ENCODE data around the gene PPP1R10. TPM values are rescaled to one million over a fixed set of nuclear protein-coding genes. Genes with fewer than 3 reads are reported as not detected.

The PPP1R10 gene
- total and polyA plus RNA-seq, 2 of the 13 experiments (the other 11 are each of a cell fraction or from before 2014, with no cell fraction given): 26.3 to 38.4 TPM

GRCh38 chr6:30640481-30640880, 23.4 kb upstream of the PPP1R10 start:
- no peak for ATAC-seq
- no peak overlapping the region for H2AFZ ChIP-seq (ENCODE audit: low read length)
- no peak overlapping the region for H3K4me3 ChIP-seq (replicated peaks in 1 of 3; ENCODE audit: insufficient read depth in 1 of 3, low read depth in 2 of 3, low read length in 3 of 3)
- intact Hi-C loops (cut with micrococcal nuclease; ENCODE audit: unreplicated experiment): no loop called here
- BruUV-seq (replicated peaks): no TSS peak
- no peak for FAIRE-seq
- H3K9ac ChIP-seq (ENCODE audit: insufficient read depth, low read depth, low read length): no peak overlapping the region
- in situ Hi-C loops (cut with HindIII; ENCODE audit: extremely low pct_ligation_motif_present, low pct_unique_long_range_greater_than_20kb): no loop called here
- TF ChIP-seq TOE1 (CRISPR knock-in tag; IDR thresholded peaks at IDR 0.05) (no peak), KLF11 (CRISPR knock-in tag; IDR thresholded peaks at IDR 0.05) (no peak), GATAD2A (CRISPR knock-in tag; IDR thresholded peaks at IDR 0.05) (no peak), NR3C1 (CRISPR knock-in tag; IDR thresholded peaks at IDR 0.05) (no peak), ESRRA (CRISPR knock-in tag; IDR thresholded peaks at IDR 0.05; ENCODE audit: low read depth) (no peak), ZNF670 (CRISPR knock-in tag; IDR thresholded peaks at IDR 0.05; ENCODE audit: borderline replicate concordance) (no peak), ZFYVE20 (CRISPR knock-in tag; IDR thresholded peaks at IDR 0.05; ENCODE audit: borderline replicate concordance, low read depth) (no peak), SMAD9 (CRISPR knock-in tag; IDR thresholded peaks at IDR 0.05) (no peak), RARA (CRISPR knock-in tag; IDR thresholded peaks at IDR 0.05) (no peak), ZBTB39 (CRISPR knock-in tag; IDR thresholded peaks at IDR 0.05) (no peak), CCAR2 (optimal IDR thresholded peaks at IDR 0.05; ENCODE audit: low read depth, low read length) (no peak), HNRNPK (IDR thresholded peaks at IDR 0.05; ENCODE audit: low read depth, low read length, poor library complexity, severe bottlenecking) (no peak), ZNF501 (CRISPR knock-in tag; IDR thresholded peaks at IDR 0.05) (no peak), DRAP1 (CRISPR knock-in tag; IDR thresholded peaks at IDR 0.05) (no peak), SALL1 (CRISPR knock-in tag; IDR thresholded peaks at IDR 0.05) (no peak), ZNF333 (CRISPR knock-in tag; IDR thresholded peaks at IDR 0.05; ENCODE audit: borderline replicate concordance) (no peak), DDIT3 (CRISPR knock-in tag; IDR thresholded peaks at IDR 0.05) (no peak)
- DNase-seq (ENCODE audit: low spot score): no peak
- no peaks in the 10 kb centered on the region for H3K9me3 ChIP-seq (ENCODE audit: low read length)
- ChIA-PET POLR2A (interaction anchor here (1.6 to 1.8 kb wide), 3 partner anchors 13 to 23 kb away, joined by 4 to 16 read pairs (median 5); partner anchors contain the start of genes MRPS18B and PPP1R10), CTCF (ENCODE audit: low intra/inter-chr PET ratio, low total read pairs) (no interaction called here)
- H3K4me1 ChIP-seq (ENCODE audit: insufficient read depth, low read length): peaks cover 32% of the 10 kb centered on the region
- no peak overlapping the region for H3K4me2 ChIP-seq (ENCODE audit: low read depth, low read length)
- H4K20me1 ChIP-seq (ENCODE audit: insufficient read depth, low read length): no peaks in the 10 kb centered on the region
- H3K27ac ChIP-seq (ENCODE audit: extremely low read length, insufficient read depth, low read length): no peak overlapping the region
- H3K79me2 ChIP-seq (ENCODE audit: insufficient read depth, low read length): peaks cover 2% of the 10 kb centered on the region
- 96% methylated on average over 10 of the region's 10 CpGs for WGBS (ENCODE audit: low lambda C conversion rate)
- H3K36me3 ChIP-seq (replicated peaks in 1 of 2; ENCODE audit: control insufficient read depth in 1 of 2, insufficient read depth in 2 of 2, low read length in 2 of 2): peaks cover 14 to 48% of the 10 kb centered on the region in 2 experiments
- no peaks in the 10 kb centered on the region for H3K27me3 ChIP-seq (ENCODE audit: control insufficient read depth in 1 of 2, insufficient read depth in 2 of 2, low read length in 2 of 2)
